C4-2B (cell line): Measurements from ENCODE around the gene CDV3.

Source experiments
- CTCF ChIP-seq: fragments of 450-650 bp; conservative IDR thresholded peaks from 2 replicates; pipeline ENCODE4 v1.5.1; 2017; ENCODE audit warnings: mild to moderate bottlenecking
- ZFX ChIP-seq: fragments of 450-650 bp; IDR thresholded peaks from 2 replicates; pipeline ENCODE4 v1.6.1; 2017

- TF ChIP-seq CTCF = no peak
- TF ChIP-seq ZFX = no peak
These were observed 33.4 kb downstream of the CDV3 start for GRCh38 chr3:133606902-133607301.
